GM12878 (cell line): ENCODE data around the gene NPHP3. TPM values are rescaled to one million over a fixed set of nuclear protein-coding genes. Genes with fewer than 3 reads are reported as not detected.

Experiments
- CHD2 ChIP-seq: IDR thresholded peaks from 2 replicates; pipeline ENCODE4 v1.6.1; 2011; ENCODE audit warnings: low read depth, low read length, improper control_type of control experiment, borderline replicate concordance
- GATAD2B ChIP-seq: fragments of 450-650 bp; conservative IDR thresholded peaks from 2 replicates; pipeline ENCODE4 v1.6.1; 2017; ENCODE audit warnings: low read depth, mild to moderate bottlenecking, moderate library complexity
- JUNB ChIP-seq: IDR thresholded peaks from 2 replicates; pipeline ENCODE4 v1.6.1; 2016; ENCODE audit warnings: antibody characterized with exemption, mild to moderate bottlenecking
- JUND ChIP-seq: IDR thresholded peaks from 2 replicates; pipeline ENCODE4 v1.6.1; 2012; ENCODE audit warnings: low read depth, mild to moderate bottlenecking, low read length, improper control_type of control experiment, moderate library complexity
- TBL1XR1 ChIP-seq: IDR thresholded peaks from 2 replicates; pipeline ENCODE4 v1.6.1; 2012; ENCODE audit warnings: low read depth, low read length, improper control_type of control experiment
- polyA plus RNA-seq, 11 experiments: library from polyadenylated mRNA; depleted of rRNA in 4 of 11; unstranded in 6 of 11; stranded (reverse) in 5 of 11; fragments of >200 nt; fragmentation: Nextera tagmentation in 4 of 11; fragmentation: Illumina TruSeq in 1 of 11; extraction: Ambion mirVana in 4 of 11; extraction: Trizol in 1 of 11; gene quantifications; 1 replicate in 1 of 11; 2 replicates in 10 of 11; pipeline versions ENCODE4 v1.2.1 to v1.2.3, GENCODE V29; 2011 to 2016; ENCODE audit warnings: inconsistent platforms in 2 of 11, missing spikeins in 2 of 11, low read depth in 1 of 11
- total RNA-seq, 4 experiments: library from RNA; depleted of rRNA in 3 of 4; stranded (reverse); fragments of >200 nt in 3 of 4; fragmentation: Illumina TruSeq in 1 of 4; extraction: Trizol in 1 of 4; gene quantifications; 2 replicates each; pipeline versions ENCODE4 v1.2.1 to v1.2.3, GENCODE V29; 2013 to 2021
- TF ChIP-seq, protein P1 (sequence below): fragments of 450-650 bp; IDR thresholded peaks from 2 replicates; pipeline ENCODE4 v1.6.1; 2018; ENCODE audit warnings: mild to moderate bottlenecking, low read depth, moderate library complexity; ENCODE audit not compliant: partially characterized antibody
- TF ChIP-seq, protein P2 (sequence below): fragments of 150-350 bp; IDR thresholded peaks from 2 replicates; pipeline ENCODE4 v1.6.1; 2016; ENCODE audit warnings: low read depth, low read length
- TF ChIP-seq, protein P3 (sequence below): IDR thresholded peaks from 2 replicates; pipeline ENCODE4 v1.6.1; 2012; ENCODE audit warnings: low read depth, low read length, improper control_type of control experiment
- TF ChIP-seq, protein P4 (sequence below): IDR thresholded peaks from 2 replicates; pipeline ENCODE4 v1.6.1; 2012; ENCODE audit warnings: low read depth, low read length, improper control_type of control experiment

NPHP3 gene
- total and polyA plus RNA-seq, 10 of the 15 experiments (the other 5 are each of a cell fraction or from before 2014, with no cell fraction given), result 0.84 to 11.7 (median 2.9) TPM

DNA sequence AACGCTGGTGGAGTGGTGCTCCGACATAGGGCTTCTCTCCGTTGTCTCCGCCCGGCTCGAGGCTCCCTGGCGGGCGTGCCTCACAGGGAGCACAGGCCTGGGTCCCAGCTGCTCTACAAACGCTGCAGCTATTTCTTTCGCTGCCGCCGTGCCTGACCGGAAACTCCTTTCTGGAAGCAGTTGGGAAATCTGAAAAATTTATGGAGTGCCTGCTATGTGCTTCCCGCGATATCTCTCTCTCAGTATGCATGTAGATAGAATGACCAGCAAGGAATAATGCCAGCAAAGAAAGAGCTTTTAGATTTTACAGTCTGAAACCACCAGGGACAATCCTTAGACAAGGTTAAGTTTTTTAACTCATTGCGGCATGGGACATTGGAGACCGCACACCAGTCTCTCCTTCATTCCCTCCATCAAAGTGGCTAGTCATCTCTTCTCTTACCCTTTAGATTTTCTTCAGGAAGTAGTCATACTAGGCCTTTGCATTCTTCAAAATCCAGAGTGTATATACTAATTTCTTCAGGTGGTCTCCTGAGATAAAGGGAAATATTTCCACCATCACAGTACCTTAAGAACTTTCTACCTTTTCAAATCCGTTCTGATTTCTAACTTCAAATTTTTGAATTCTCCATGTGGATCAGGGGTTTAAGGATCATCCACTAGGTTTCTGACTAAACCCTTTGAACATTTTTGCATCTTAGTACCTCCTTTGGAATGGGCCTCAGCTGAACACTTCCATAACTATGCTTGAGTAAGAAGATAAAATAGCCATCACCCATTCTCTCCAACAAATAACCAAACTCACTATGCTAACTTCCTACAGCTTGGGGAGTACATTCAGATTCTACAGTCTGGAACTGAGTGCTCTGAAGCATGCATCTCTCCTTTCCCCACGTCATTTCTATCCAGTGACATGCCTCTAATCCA, 1.1 kb upstream of the NPHP3 start (continued):
- TF ChIP-seq, protein P1, sequence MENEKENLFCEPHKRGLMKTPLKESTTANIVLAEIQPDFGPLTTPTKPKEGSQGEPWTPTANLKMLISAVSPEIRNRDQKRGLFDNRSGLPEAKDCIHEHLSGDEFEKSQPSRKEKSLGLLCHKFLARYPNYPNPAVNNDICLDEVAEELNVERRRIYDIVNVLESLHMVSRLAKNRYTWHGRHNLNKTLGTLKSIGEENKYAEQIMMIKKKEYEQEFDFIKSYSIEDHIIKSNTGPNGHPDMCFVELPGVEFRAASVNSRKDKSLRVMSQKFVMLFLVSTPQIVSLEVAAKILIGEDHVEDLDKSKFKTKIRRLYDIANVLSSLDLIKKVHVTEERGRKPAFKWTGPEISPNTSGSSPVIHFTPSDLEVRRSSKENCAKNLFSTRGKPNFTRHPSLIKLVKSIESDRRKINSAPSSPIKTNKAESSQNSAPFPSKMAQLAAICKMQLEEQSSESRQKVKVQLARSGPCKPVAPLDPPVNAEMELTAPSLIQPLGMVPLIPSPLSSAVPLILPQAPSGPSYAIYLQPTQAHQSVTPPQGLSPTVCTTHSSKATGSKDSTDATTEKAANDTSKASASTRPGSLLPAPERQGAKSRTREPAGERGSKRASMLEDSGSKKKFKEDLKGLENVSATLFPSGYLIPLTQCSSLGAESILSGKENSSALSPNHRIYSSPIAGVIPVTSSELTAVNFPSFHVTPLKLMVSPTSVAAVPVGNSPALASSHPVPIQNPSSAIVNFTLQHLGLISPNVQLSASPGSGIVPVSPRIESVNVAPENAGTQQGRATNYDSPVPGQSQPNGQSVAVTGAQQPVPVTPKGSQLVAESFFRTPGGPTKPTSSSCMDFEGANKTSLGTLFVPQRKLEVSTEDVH, result no peak
- TF ChIP-seq JUND (no peak), JUNB (no peak), TBL1XR1 (no peak), GATAD2B (peak; percentile 47; the same call in 1 of the 2 replicates), CHD2 (no peak)
- TF ChIP-seq, protein P2, sequence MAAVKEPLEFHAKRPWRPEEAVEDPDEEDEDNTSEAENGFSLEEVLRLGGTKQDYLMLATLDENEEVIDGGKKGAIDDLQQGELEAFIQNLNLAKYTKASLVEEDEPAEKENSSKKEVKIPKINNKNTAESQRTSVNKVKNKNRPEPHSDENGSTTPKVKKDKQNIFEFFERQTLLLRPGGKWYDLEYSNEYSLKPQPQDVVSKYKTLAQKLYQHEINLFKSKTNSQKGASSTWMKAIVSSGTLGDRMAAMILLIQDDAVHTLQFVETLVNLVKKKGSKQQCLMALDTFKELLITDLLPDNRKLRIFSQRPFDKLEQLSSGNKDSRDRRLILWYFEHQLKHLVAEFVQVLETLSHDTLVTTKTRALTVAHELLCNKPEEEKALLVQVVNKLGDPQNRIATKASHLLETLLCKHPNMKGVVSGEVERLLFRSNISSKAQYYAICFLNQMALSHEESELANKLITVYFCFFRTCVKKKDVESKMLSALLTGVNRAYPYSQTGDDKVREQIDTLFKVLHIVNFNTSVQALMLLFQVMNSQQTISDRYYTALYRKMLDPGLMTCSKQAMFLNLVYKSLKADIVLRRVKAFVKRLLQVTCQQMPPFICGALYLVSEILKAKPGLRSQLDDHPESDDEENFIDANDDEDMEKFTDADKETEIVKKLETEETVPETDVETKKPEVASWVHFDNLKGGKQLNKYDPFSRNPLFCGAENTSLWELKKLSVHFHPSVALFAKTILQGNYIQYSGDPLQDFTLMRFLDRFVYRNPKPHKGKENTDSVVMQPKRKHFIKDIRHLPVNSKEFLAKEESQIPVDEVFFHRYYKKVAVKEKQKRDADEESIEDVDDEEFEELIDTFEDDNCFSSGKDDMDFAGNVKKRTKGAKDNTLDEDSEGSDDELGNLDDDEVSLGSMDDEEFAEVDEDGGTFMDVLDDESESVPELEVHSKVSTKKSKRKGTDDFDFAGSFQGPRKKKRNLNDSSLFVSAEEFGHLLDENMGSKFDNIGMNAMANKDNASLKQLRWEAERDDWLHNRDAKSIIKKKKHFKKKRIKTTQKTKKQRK, result no peak
- TF ChIP-seq, protein P3, sequence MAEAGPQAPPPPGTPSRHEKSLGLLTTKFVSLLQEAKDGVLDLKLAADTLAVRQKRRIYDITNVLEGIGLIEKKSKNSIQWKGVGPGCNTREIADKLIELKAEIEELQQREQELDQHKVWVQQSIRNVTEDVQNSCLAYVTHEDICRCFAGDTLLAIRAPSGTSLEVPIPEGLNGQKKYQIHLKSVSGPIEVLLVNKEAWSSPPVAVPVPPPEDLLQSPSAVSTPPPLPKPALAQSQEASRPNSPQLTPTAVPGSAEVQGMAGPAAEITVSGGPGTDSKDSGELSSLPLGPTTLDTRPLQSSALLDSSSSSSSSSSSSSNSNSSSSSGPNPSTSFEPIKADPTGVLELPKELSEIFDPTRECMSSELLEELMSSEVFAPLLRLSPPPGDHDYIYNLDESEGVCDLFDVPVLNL, result no peak
- TF ChIP-seq, protein P4, sequence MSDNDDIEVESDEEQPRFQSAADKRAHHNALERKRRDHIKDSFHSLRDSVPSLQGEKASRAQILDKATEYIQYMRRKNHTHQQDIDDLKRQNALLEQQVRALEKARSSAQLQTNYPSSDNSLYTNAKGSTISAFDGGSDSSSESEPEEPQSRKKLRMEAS, result no peak
- TF ChIP-seq, all 136 proteins: peak for 5
